ENCODE results near the gene PTPRG. TPM values are rescaled to one million over a fixed set of nuclear protein-coding genes. Genes with fewer than 3 reads are reported as not detected.

PTPRG gene
- polyA plus RNA-seq, 1 donor (not counting 4 experiments of a cell fraction or from before 2014, with no cell fraction given), result 12.1 TPM

DNA sequence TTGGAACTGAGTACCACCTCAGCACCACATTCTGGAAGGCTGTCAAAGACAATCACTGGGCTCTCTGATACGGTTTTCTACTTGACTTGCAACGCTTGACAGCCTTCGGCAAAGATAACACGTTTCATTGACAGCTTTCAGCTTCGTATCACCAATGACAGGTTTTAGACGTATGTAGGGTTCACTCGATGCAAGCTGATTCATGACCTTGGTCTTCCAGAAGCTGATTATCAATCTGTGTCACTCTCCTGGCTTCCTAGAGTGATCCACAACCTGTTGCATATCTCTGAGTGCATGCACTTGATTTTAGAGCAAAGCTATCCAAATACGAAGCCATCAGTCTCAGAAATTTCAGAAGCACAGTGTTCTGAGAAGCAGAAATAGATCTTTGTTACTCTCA is 430.3 kb downstream of the PTPRG start:
- Histone ChIP-seq H3K36me3 (ENCODE audit: control insufficient read depth in 2 of 2, extremely low read depth in 1 of 2, insufficient read depth in 2 of 2, low read length in 2 of 2) (no peaks in the 10 kb centered on the region), H3K27me3 (ENCODE audit: control insufficient read depth, extremely low read depth, insufficient read depth, low read length) (no peaks in the 10 kb centered on the region), H3K9ac (ENCODE audit: control insufficient read depth, extremely low read depth, insufficient read depth, low read length) (no peak overlapping the region), H3K27ac (ENCODE audit: control insufficient read depth, insufficient read depth, low read length) (no peak overlapping the region), H3K9me3 (ENCODE audit: control insufficient read depth, low read depth, low read length) (no peaks in the 10 kb centered on the region), H3K4me1 (ENCODE audit: control insufficient read depth, extremely low read depth, insufficient read depth, low read length) (peaks cover 4% of the 10 kb centered on the region), H3K4me2 (ENCODE audit: control insufficient read depth, extremely low read depth, insufficient read depth, low read depth, low read length) (no peak overlapping the region), H3K79me2 (ENCODE audit: control insufficient read depth, insufficient read depth, low read length) (no peaks in the 10 kb centered on the region), H3K9me1 (ENCODE audit: control insufficient read depth, extremely low read depth, insufficient read depth, low read length) (no peaks in the 10 kb centered on the region), H3K4me3 (ENCODE audit: control insufficient read depth in 2 of 3, extremely low read depth in 1 of 3, insufficient read depth in 2 of 3, low read depth in 1 of 3, low read length in 3 of 3) (no peak overlapping the region), H4K20me1 (ENCODE audit: control insufficient read depth, extremely low read depth, insufficient read depth, low read length) (no peaks in the 10 kb centered on the region), H2AFZ (ENCODE audit: control insufficient read depth, low read length) (no peak overlapping the region)
- FAIRE-seq, result no peak
- dilution Hi-C loops (cut with MboI; ENCODE audit: extremely low pct_ligation_motif_present, low sequenced_read_pairs), result no loop called here
- no peak for DNase-seq (ENCODE audit: low read depth, low spot score)
- TF ChIP-seq EZH2 (IDR thresholded peaks at IDR 0.05; ENCODE audit: low read length), result no peak
- TF ChIP-seq, protein P1, sequence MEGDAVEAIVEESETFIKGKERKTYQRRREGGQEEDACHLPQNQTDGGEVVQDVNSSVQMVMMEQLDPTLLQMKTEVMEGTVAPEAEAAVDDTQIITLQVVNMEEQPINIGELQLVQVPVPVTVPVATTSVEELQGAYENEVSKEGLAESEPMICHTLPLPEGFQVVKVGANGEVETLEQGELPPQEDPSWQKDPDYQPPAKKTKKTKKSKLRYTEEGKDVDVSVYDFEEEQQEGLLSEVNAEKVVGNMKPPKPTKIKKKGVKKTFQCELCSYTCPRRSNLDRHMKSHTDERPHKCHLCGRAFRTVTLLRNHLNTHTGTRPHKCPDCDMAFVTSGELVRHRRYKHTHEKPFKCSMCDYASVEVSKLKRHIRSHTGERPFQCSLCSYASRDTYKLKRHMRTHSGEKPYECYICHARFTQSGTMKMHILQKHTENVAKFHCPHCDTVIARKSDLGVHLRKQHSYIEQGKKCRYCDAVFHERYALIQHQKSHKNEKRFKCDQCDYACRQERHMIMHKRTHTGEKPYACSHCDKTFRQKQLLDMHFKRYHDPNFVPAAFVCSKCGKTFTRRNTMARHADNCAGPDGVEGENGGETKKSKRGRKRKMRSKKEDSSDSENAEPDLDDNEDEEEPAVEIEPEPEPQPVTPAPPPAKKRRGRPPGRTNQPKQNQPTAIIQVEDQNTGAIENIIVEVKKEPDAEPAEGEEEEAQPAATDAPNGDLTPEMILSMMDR (optimal IDR thresholded peaks at IDR 0.05 in 1 of 3, IDR thresholded peaks at IDR 0.05 in 1 of 3, conservative IDR thresholded peaks at IDR 0.05 in 1 of 3; ENCODE audit: extremely low read depth in 1 of 3, insufficient read depth in 2 of 3, low read length in 3 of 3), result no peak

DNA sequence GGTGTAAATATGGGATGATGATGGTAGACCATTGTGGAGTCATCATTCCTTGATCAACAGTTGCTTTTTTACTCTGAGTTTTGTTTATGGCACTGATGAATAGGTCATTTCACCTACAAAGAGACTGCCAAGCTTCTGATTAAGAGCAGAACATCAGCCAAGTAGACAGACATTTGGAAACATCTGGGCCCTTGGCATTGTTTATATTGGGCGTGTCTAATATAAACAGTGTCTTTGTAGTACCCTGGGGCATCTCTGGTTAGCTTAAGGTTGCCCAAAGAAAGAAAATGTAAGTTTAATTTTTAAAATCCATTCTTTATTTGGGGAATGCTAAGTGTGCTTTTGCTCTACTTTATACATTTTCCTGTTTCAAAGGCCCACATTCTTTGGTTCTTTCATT is 435.0 kb downstream of the PTPRG start:
- Histone ChIP-seq H3K27me3 (ENCODE audit: control insufficient read depth, extremely low read depth, insufficient read depth, low read length) (no peaks in the 10 kb centered on the region), H4K20me1 (ENCODE audit: control insufficient read depth, extremely low read depth, insufficient read depth, low read length) (no peaks in the 10 kb centered on the region), H3K27ac (ENCODE audit: control insufficient read depth, insufficient read depth, low read length) (no peak overlapping the region), H3K79me2 (ENCODE audit: control insufficient read depth, insufficient read depth, low read length) (no peaks in the 10 kb centered on the region), H3K9me3 (ENCODE audit: control insufficient read depth, low read depth, low read length) (no peaks in the 10 kb centered on the region), H3K4me2 (ENCODE audit: control insufficient read depth, extremely low read depth, insufficient read depth, low read depth, low read length) (no peak overlapping the region), H3K4me1 (ENCODE audit: control insufficient read depth, extremely low read depth, insufficient read depth, low read length) (peaks cover 4% of the 10 kb centered on the region), H2AFZ (ENCODE audit: control insufficient read depth, low read length) (no peak overlapping the region), H3K9ac (ENCODE audit: control insufficient read depth, extremely low read depth, insufficient read depth, low read length) (no peak overlapping the region), H3K9me1 (ENCODE audit: control insufficient read depth, extremely low read depth, insufficient read depth, low read length) (no peaks in the 10 kb centered on the region), H3K4me3 (ENCODE audit: control insufficient read depth in 2 of 3, extremely low read depth in 1 of 3, insufficient read depth in 2 of 3, low read depth in 1 of 3, low read length in 3 of 3) (no peak overlapping the region), H3K36me3 (ENCODE audit: control insufficient read depth in 2 of 2, extremely low read depth in 1 of 2, insufficient read depth in 2 of 2, low read length in 2 of 2) (no peaks in the 10 kb centered on the region)
- dilution Hi-C loops (cut with MboI; ENCODE audit: extremely low pct_ligation_motif_present, low sequenced_read_pairs), result no loop called here
- DNase-seq (ENCODE audit: low read depth, low spot score) (no peak), FAIRE-seq (no peak)
- no peak for TF ChIP-seq EZH2 (IDR thresholded peaks at IDR 0.05; ENCODE audit: low read length)
- TF ChIP-seq, protein P1 (optimal IDR thresholded peaks at IDR 0.05 in 1 of 3, IDR thresholded peaks at IDR 0.05 in 1 of 3, conservative IDR thresholded peaks at IDR 0.05 in 1 of 3; ENCODE audit: extremely low read depth in 1 of 3, insufficient read depth in 2 of 3, low read length in 3 of 3), result no peak

Measured in keratinocyte (primary cell).